DND-41 (cell line): Measurements from ENCODE around the gene HOXD4.

ENCODE experiments used
- ATAC-seq: fragments of 200-7000 bp; cut with Tn5 transposase; 3 replicates; pipeline ENCODE4 v1.9.1; 2021; ENCODE audit warnings: low read depth; ENCODE audit not compliant: insufficient read depth
- DNase-seq: peaks from one replicate; pipeline ENCODE4 v3.0.0-alpha.2; 2020
- H2AFZ ChIP-seq: 2 replicates; pipeline ENCODE4 v1.6.0; 2012; ENCODE audit warnings: low read depth, low read length
- H3K27ac ChIP-seq: 2 replicates; pipeline ENCODE4 v1.5.1; 2012; ENCODE audit warnings: low read length, inconsistent platforms
- H3K27me3 ChIP-seq: fragments of 200-600 bp; sonication (generic); 2 replicates; pipeline ENCODE4 v1.6.0; 2012; ENCODE audit warnings: low read length, mild to moderate bottlenecking, inconsistent platforms; ENCODE audit not compliant: insufficient read depth, poor library complexity
- H3K36me3 ChIP-seq: 2 replicates; pipeline ENCODE4 v1.5.1; 2012; ENCODE audit warnings: low read length, inconsistent platforms; ENCODE audit not compliant: insufficient read depth
- H3K4me1 ChIP-seq: 2 replicates; pipeline ENCODE4 v1.5.1; 2012; ENCODE audit warnings: mild to moderate bottlenecking, low read length; ENCODE audit not compliant: insufficient read depth
- H3K4me2 ChIP-seq: 2 replicates; pipeline ENCODE4 v1.6.0; 2012; ENCODE audit warnings: mild to moderate bottlenecking, moderate library complexity, low read length, inconsistent platforms; ENCODE audit not compliant: insufficient read depth
- H3K4me3 ChIP-seq, 2 experiments: fragments of 200-600 bp in 1 of 2; shearing (Covaris generic) in 1 of 2; 2 replicates each; pipeline ENCODE4 v1.5.1; 2012 to 2016; ENCODE audit warnings: inconsistent platforms in 2 of 2, low read length in 2 of 2, mild to moderate bottlenecking in 2 of 2, low read depth in 1 of 2, moderate library complexity in 1 of 2
- H3K79me2 ChIP-seq: 2 replicates; pipeline ENCODE4 v1.6.0; 2012; ENCODE audit warnings: low read length, inconsistent platforms; ENCODE audit not compliant: insufficient read depth
- H3K9ac ChIP-seq: 2 replicates; pipeline ENCODE4 v1.6.0; 2012; ENCODE audit warnings: low read depth, mild to moderate bottlenecking, inconsistent platforms, low read length, moderate library complexity
- H3K9me3 ChIP-seq: 2 replicates; pipeline ENCODE4 v1.5.1; 2012; ENCODE audit warnings: low read length, moderate library complexity, mild to moderate bottlenecking, inconsistent platforms; ENCODE audit not compliant: insufficient read depth, severe bottlenecking
- H4K20me1 ChIP-seq: 2 replicates; pipeline ENCODE4 v1.6.0; 2012; ENCODE audit warnings: low read length; ENCODE audit not compliant: insufficient read depth
- CTCF ChIP-seq: IDR thresholded peaks from 2 replicates; pipeline ENCODE4 v1.5.1; 2012; ENCODE audit warnings: borderline replicate concordance, low read length, moderate library complexity, mild to moderate bottlenecking; ENCODE audit not compliant: poor library complexity, severe bottlenecking; ENCODE audit errors: extremely low read depth
- EZH2 ChIP-seq: IDR thresholded peaks from 3 replicates; pipeline ENCODE4 v1.6.1; 2012; ENCODE audit warnings: borderline replicate concordance, low read depth, mild to moderate bottlenecking, moderate library complexity, low read length, inconsistent platforms; ENCODE audit not compliant: severe bottlenecking

HOXD4 gene

GRCh38 chr2:176120364-176121189, 30.8 kb upstream of the HOXD4 start:
- ATAC-seq, result no peak
- Histone ChIP-seq H3K27ac (no peak overlapping the region), H3K36me3 (no peaks in the 10 kb centered on the region), H3K9me3 (no peaks in the 10 kb centered on the region), H2AFZ (no peak overlapping the region), H3K4me1 (no peaks in the 10 kb centered on the region), H3K79me2 (no peaks in the 10 kb centered on the region), H3K9ac (no peak overlapping the region), H3K4me2 (no peak overlapping the region), H3K27me3 (no peaks in the 10 kb centered on the region), H3K4me3 (no peak overlapping the region), H4K20me1 (no peaks in the 10 kb centered on the region)
- no peak for TF ChIP-seq CTCF
- TF ChIP-seq EZH2, result no peak
- no peak for DNase-seq

- H3K9ac ChIP-seq, result no peak overlapping the region
- no peak for TF ChIP-seq CTCF
- no peak for TF ChIP-seq EZH2
- DNase-seq, result no peak
- H3K9me3 ChIP-seq, result no peaks in the 10 kb centered on the region
- H3K4me2 ChIP-seq, result no peak overlapping the region
- H3K27ac ChIP-seq, result no peak overlapping the region
- H3K4me3 ChIP-seq, result no peak overlapping the region
- no peaks in the 10 kb centered on the region for H3K27me3 ChIP-seq
- ATAC-seq, result no peak
- H3K4me1 ChIP-seq, result no peaks in the 10 kb centered on the region
- H3K79me2 ChIP-seq, result no peaks in the 10 kb centered on the region
- no peaks in the 10 kb centered on the region for H3K36me3 ChIP-seq
- no peaks in the 10 kb centered on the region for H4K20me1 ChIP-seq
- no peak overlapping the region for H2AFZ ChIP-seq
Measured at GRCh38 chr2:176121190-176122051, 29.9 kb upstream of the HOXD4 start.

GRCh38 chr2:176122052-176122682, 29.2 kb upstream of the HOXD4 start:
- Histone ChIP-seq H3K27ac (no peak overlapping the region), H3K79me2 (no peaks in the 10 kb centered on the region), H3K27me3 (no peaks in the 10 kb centered on the region), H3K9ac (no peak overlapping the region), H3K4me3 (no peak overlapping the region), H4K20me1 (no peaks in the 10 kb centered on the region), H2AFZ (no peak overlapping the region), H3K36me3 (no peaks in the 10 kb centered on the region), H3K4me2 (no peak overlapping the region), H3K4me1 (peaks cover 1% of the 10 kb centered on the region; the same call in 1 of the 2 replicates), H3K9me3 (no peaks in the 10 kb centered on the region)
- no peak for DNase-seq
- ATAC-seq, result no peak
- no peak for TF ChIP-seq CTCF
- no peak for TF ChIP-seq EZH2
